Vagina (tissue), 2 donors: ENCODE results near the gene WDR1. TPM values are rescaled to one million over a fixed set of nuclear protein-coding genes. Genes with fewer than 3 reads are reported as not detected.

Experiments
- microRNA-seq: library from miRNA; unstranded; fragments of <30 nt; microRNA quantifications from one replicate; pipeline ENCODE4, GENCODE V29; 2017; ENCODE audit warnings: borderline number of aligned reads, borderline replicate concordance
- small RNA-seq: library from RNA; depleted of rRNA; stranded (forward); fragments of <200 nt; gene quantifications from one replicate; pipeline ENCODE3, GENCODE V24; 2016
- total RNA-seq: library from RNA; depleted of rRNA; stranded (reverse); fragments of >200 nt; gene quantifications from one replicate; pipeline ENCODE4 v1.2.3, GENCODE V29; 2016

The WDR1 gene
- total RNA-seq, 1 donor from 2014 or later: 159 TPM

Small RNA genes within 50 kb of the gene (microRNA-seq; reads per million reads assigned to microRNA genes)
- not detected for gene MIR3138

Small RNA genes within 50 kb of the gene (small RNA-seq; reads per million reads assigned to genes)
- gene AC093664.1: not detected
- not detected for gene MIR3138
- gene RNA5SP155: not detected

Other genes with a start within 250 kb of the WDR1 start
- gene SLC2A9, start 95.3 kb downstream of the WDR1 start, total RNA-seq: 7.9 TPM